Adrenal gland (tissue), 12 donors: ENCODE measurements around the gene ADAMTS8. TPM values are rescaled to one million over a fixed set of nuclear protein-coding genes. Genes with fewer than 3 reads are reported as not detected.

Experiments
- DNase-seq, 7 donors: peaks; one replicate each; pipeline ENCODE4 v3.0.0-alpha.2; 2019 to 2020
- H3K27ac ChIP-seq, 5 donors: fragments of 200-600 bp; sonication (generic) in 4 of 5; 1 replicate in 3 of 5; 2 replicates in 2 of 5; pipeline versions ENCODE4 v1.5.1 to v1.8.0; 2016 to 2020; ENCODE audit warnings: mild to moderate bottlenecking in 1 of 5
- H3K27me3 ChIP-seq: fragments of 200-600 bp; 2 replicates; pipeline ENCODE4 v1.8.0; 2021
- H3K36me3 ChIP-seq, 2 donors: fragments of 200-600 bp; replicated peaks in 1 of 2; 1 replicate in 1 of 2; 2 replicates in 1 of 2; pipeline versions ENCODE4 v1.5.1 to v1.8.0; 2018 to 2022
- H3K4me1 ChIP-seq, 2 donors: fragments of 200-600 bp; replicated peaks in 1 of 2; 1 replicate in 1 of 2; 2 replicates in 1 of 2; pipeline versions ENCODE4 v1.5.1 to v1.8.0; 2018 to 2021
- H3K4me3 ChIP-seq, 4 donors: fragments of 200-600 bp; sonication (generic) in 3 of 4; one replicate each; pipeline ENCODE4 v1.5.1; 2016 to 2018
- H3K9me3 ChIP-seq, 3 donors: fragments of 200-600 bp; sonication (generic) in 1 of 3; replicated peaks in 1 of 3; 1 replicate in 2 of 3; 2 replicates in 1 of 3; pipeline versions ENCODE4 v1.5.1 to v1.8.0; 2016 to 2021
- POLR2A ChIP-seq, 2 donors: fragments of 450-650 bp; IDR thresholded peaks; one replicate each; pipeline ENCODE4 v1.6.1; 2017; ENCODE audit warnings: antibody characterized with exemption in 2 of 2, mild to moderate bottlenecking in 2 of 2, moderate library complexity in 1 of 2
- WGBS, 4 donors: extraction: QIAGEN DNeasy Blood & Tissue Kit in 2 of 4; methylation state at CpG; one replicate each; pipeline versions ENCODE4 v1.1.5 to v1.1.7; 2013 to 2017; 5-methylcytosine and 5-hydroxymethylcytosine counted together
- intact Hi-C, 2 donors: fragments of 100-400 bp; cut with DNase I; formaldehyde crosslinking; loops; one replicate each; pipeline versions ENCODE4 v1.14.1 to v1.15.0; 2022 to 2023
- polyA plus RNA-seq, 3 donors: library from polyadenylated mRNA; stranded (reverse); fragments of 200-250 nt in 2 of 3; fragments of 350-450 nt in 1 of 3; fragmentation: Illumina TruSeq in 1 of 3; extraction: RNeasy Lipid Tissue Mini Kit (QIAGEN cat#74804) in 1 of 3; gene quantifications; one replicate each; pipeline ENCODE4 v1.2.3, GENCODE V29; 2013 to 2014
- total RNA-seq, 9 donors: library from RNA; depleted of rRNA in 4 of 9; stranded (reverse); fragments of >200 nt in 4 of 9; fragments of 120-200 nt in 1 of 9; fragmentation: NEBNext Ultra II Directional in 1 of 9; extraction: Animal tissue kit (Norgen Biotek cat#: 25700) in 1 of 9; gene quantifications; one replicate each; pipeline versions ENCODE4 v1.1.0 to v1.2.4, GENCODE V29; 2013 to 2023
- TF ChIP-seq, protein P1 (sequence below), 6 experiments: fragments of 450-650 bp in 4 of 6; fragments of 200-600 bp in 2 of 6; sonication (generic) in 1 of 6; IDR thresholded peaks; 1 replicate in 5 of 6; 2 replicates in 1 of 6; pipeline versions ENCODE4 v1.5.1 to v1.8.0; 2016 to 2021; ENCODE audit warnings: antibody characterized with exemption in 6 of 6, mild to moderate bottlenecking in 2 of 6, moderate library complexity in 1 of 6
- donor health status: healthy with polysubstance abuse.
- donor health status: Bipolar disorder and iron deficiency.
- donor health status: DM: yes; HTN: yes; CAD: no.
- donor health status: DM: no; HTN: no; CAD: no.
- donor health status: DM: no; HTN: no; CAD: no.
- donor health status: DM: yes; HTN: yes; CAD: no.

Gene ADAMTS8
- total and polyA plus RNA-seq, 12 donors, result 0.06 to 1.4 (median 0.14) TPM; not detected in 3

GRCh38 chr11:130476200-130476921 is 48.0 kb upstream of the ADAMTS8 start:
- H3K4me3 ChIP-seq, result no peak overlapping the region
- TF ChIP-seq, protein P1, sequence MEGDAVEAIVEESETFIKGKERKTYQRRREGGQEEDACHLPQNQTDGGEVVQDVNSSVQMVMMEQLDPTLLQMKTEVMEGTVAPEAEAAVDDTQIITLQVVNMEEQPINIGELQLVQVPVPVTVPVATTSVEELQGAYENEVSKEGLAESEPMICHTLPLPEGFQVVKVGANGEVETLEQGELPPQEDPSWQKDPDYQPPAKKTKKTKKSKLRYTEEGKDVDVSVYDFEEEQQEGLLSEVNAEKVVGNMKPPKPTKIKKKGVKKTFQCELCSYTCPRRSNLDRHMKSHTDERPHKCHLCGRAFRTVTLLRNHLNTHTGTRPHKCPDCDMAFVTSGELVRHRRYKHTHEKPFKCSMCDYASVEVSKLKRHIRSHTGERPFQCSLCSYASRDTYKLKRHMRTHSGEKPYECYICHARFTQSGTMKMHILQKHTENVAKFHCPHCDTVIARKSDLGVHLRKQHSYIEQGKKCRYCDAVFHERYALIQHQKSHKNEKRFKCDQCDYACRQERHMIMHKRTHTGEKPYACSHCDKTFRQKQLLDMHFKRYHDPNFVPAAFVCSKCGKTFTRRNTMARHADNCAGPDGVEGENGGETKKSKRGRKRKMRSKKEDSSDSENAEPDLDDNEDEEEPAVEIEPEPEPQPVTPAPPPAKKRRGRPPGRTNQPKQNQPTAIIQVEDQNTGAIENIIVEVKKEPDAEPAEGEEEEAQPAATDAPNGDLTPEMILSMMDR (IDR thresholded peaks at IDR 0.05), result no peak
- TF ChIP-seq POLR2A (IDR thresholded peaks at IDR 0.05), result no peak
- H3K27me3 ChIP-seq, result no peaks in the 10 kb centered on the region
- WGBS, 4 donors, result 90 to 95% (median 92%) methylated on average over 11 to 12 of the region's 12 CpGs
- peak in 1 of 7 donors; percentile 28 for DNase-seq
- H3K36me3 ChIP-seq, result no peaks in the 10 kb centered on the region
- intact Hi-C loops, result no loop called here
- H3K4me1 ChIP-seq, result peaks cover 10 to 18% of the 10 kb centered on the region in 2 donors
- H3K9me3 ChIP-seq, result no peaks in the 10 kb centered on the region
- no peak overlapping the region for H3K27ac ChIP-seq

DNA sequence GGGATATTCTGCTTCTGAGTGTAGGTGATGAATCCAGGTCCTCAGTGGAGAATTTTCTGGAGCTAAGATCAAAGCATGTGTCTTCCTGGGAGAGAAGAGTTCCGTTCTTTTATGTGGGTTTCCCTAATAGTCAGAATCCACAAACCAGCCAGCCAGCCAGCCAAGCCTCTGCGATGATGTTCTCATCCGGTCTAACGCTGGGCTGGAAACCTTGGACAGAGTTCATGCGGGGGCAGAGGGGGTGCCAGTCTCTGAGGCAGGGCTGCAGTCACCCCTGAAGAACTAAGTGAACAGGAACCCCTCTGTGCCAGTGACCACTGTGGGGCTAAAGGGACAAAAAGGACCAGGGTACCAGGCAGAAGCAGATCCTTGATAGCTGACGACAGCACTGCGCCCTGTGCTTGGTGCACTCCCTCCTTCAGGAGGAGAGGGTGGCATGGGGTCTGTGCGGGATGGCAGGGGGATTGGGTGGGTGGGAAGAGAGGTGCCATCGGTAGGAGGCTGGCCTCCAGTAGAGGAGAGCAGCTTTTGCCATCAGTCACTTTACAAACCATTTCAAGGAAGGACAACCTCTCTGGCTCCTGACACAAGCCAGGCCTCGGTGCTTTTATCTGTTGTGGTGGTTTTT is 47.1 kb upstream of the ADAMTS8 start:
- Histone ChIP-seq H3K4me3 (no peak overlapping the region), H3K36me3 (no peaks in the 10 kb centered on the region), H3K9me3 (no peaks in the 10 kb centered on the region), H3K27ac (no peak overlapping the region), H3K4me1 (peaks cover 10 to 18% of the 10 kb centered on the region in 2 donors), H3K27me3 (no peaks in the 10 kb centered on the region)
- TF ChIP-seq, protein P1 (IDR thresholded peaks at IDR 0.05), result no peak
- WGBS, 4 donors, result 91 to 95% (median 93%) methylated on average over 8 to 10 of the region's 10 CpGs
- no peak for DNase-seq
- intact Hi-C loops, result no loop called here

DNA sequence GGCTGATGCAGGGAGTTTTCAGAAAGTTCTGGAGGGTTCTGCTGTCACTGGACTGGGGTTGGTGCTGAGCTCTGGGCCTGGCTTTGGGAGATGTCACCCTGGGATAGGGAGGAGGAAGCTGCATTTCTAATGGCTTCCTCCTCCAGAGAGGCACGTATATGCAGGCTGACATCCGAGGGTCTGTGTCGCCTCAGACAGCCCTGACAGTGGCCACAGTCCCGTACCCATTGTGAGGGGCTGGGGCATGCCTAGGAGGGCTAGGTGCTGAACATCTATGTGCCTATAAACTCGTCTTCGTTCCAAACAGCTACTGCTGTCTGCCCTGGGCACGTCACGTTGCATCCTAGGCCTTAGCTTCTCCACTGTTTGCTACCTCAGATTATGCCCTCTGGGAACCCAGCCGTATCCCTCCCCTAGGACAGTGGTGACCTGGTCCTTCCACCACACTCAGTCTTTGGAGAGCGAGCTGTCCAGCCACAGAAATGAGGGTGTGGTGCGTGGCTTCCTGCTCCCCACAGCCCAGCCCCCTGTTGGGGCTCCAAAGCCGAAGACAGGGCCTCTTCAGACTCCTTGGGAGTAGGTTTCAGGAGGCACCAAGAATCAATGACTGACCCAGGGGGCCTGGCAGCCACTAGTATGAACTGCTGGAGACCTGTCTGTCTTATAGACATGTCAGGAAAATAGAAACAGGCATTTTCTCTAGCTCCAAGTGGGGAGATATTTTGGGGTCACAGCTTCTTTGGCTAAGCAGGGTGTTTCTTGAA is 46.4 kb upstream of the ADAMTS8 start:
- Histone ChIP-seq H3K4me3 (no peak overlapping the region), H3K36me3 (no peaks in the 10 kb centered on the region), H3K4me1 (peaks cover 10 to 18% of the 10 kb centered on the region in 2 donors), H3K27ac (no peak overlapping the region), H3K9me3 (no peaks in the 10 kb centered on the region), H3K27me3 (no peaks in the 10 kb centered on the region)
- DNase-seq, result no peak
- intact Hi-C loops, result no loop called here
- WGBS, 4 donors, result 82 to 90% (median 85%) methylated on average over 10 to 12 of the region's 12 CpGs
- no peak for TF ChIP-seq POLR2A (IDR thresholded peaks at IDR 0.05)
- TF ChIP-seq, protein P1 (IDR thresholded peaks at IDR 0.05), result no peak

- H3K9me3 ChIP-seq, result no peaks in the 10 kb centered on the region
- no peak for DNase-seq
- no peak overlapping the region for H3K4me3 ChIP-seq
- H3K36me3 ChIP-seq, result no peaks in the 10 kb centered on the region
- H3K27me3 ChIP-seq, result no peaks in the 10 kb centered on the region
- no peak overlapping the region for H3K27ac ChIP-seq
- peaks cover 10 to 15% of the 10 kb centered on the region in 2 donors for H3K4me1 ChIP-seq
- TF ChIP-seq, protein P1 (IDR thresholded peaks at IDR 0.05), result no peak
- TF ChIP-seq POLR2A (IDR thresholded peaks at IDR 0.05), result no peak
- WGBS, 4 donors, result 77 to 94% (median 88%) methylated on average over 5 to 21 of the region's 21 CpGs
- intact Hi-C loops, result no loop called here
Observed at GRCh38 chr11:130473795-130474377, 45.5 kb upstream of the ADAMTS8 start.
